Parathyroid adenoma (tissue), 2 donors: ENCODE results near the gene TMEM272.

Experiments
- H2AFZ ChIP-seq: fragments of 300-600 bp; sonication (generic); one replicate; pipeline ENCODE4 v1.7.0; 2017; ENCODE audit warnings: antibody characterized with exemption, mild to moderate bottlenecking
- H3K27ac ChIP-seq: fragments of 300-600 bp; sonication (generic); one replicate; pipeline ENCODE4 v1.7.0; 2017
- H3K27me3 ChIP-seq: fragments of 300-600 bp; sonication (generic); one replicate; pipeline ENCODE4 v1.7.0; 2017; ENCODE audit warnings: low read length; ENCODE audit not compliant: control insufficient read depth, insufficient read depth
- H3K36me3 ChIP-seq: fragments of 300-600 bp; sonication (generic); one replicate; pipeline ENCODE4 v1.7.0; 2017; ENCODE audit warnings: low read length; ENCODE audit not compliant: control insufficient read depth, insufficient read depth
- H3K4me1 ChIP-seq: fragments of 300-600 bp; sonication (generic); one replicate; pipeline ENCODE4 v1.7.0; 2017; ENCODE audit warnings: control low read depth
- H3K4me2 ChIP-seq: fragments of 300-600 bp; sonication (generic); one replicate; pipeline ENCODE4 v1.7.0; 2017; ENCODE audit warnings: low read length
- H3K4me3 ChIP-seq: fragments of 300-600 bp; sonication (generic); one replicate; pipeline ENCODE4 v1.7.0; 2017; ENCODE audit warnings: low read depth, low read length
- H3K79me2 ChIP-seq: fragments of 300-600 bp; sonication (generic); one replicate; pipeline ENCODE4 v1.7.0; 2017; ENCODE audit warnings: control low read depth
- H3K9ac ChIP-seq: fragments of 300-600 bp; sonication (generic); one replicate; pipeline ENCODE4 v1.7.0; 2017; ENCODE audit warnings: mild to moderate bottlenecking
- H3K9me3 ChIP-seq: fragments of 300-600 bp; sonication (generic); one replicate; pipeline ENCODE4 v1.7.0; 2017; ENCODE audit warnings: low read length; ENCODE audit not compliant: control insufficient read depth
- TF ChIP-seq, protein P1 (sequence below): fragments of 300-600 bp; sonication (generic); IDR thresholded peaks from one replicate; pipeline ENCODE4 v1.7.0; 2017; ENCODE audit warnings: antibody characterized with exemption, mild to moderate bottlenecking
- donor health status: primary hyperparathyroidism.

TMEM272 gene

DNA sequence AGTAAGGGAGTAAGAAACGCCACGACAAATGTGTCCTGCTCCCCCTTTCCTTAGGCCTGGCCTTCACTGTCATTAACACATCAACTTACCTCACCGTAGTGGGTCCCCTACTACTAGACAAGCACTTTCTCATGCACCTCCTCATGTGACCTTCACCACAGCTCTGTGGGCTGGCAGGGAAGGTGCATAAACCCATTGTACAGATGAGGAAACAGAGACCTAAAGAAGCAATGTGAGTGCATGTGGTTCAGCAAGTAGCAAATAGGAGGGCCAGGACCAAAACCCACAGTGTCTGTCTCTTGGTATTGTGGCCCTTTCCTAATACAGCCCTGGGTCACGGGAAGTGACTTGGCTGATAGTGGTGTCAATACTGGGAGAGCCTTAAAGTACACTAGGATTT is 22.1 kb upstream of the TMEM272 start:
- Histone ChIP-seq H3K4me3 (no peak overlapping the region), H3K9me3 (no peaks in the 10 kb centered on the region), H3K4me2 (no peak overlapping the region), H3K27ac (no peak overlapping the region), H3K27me3 (no peaks in the 10 kb centered on the region), H3K9ac (no peak overlapping the region), H3K79me2 (no peaks in the 10 kb centered on the region), H2AFZ (no peak overlapping the region), H3K4me1 (no peaks in the 10 kb centered on the region), H3K36me3 (no peaks in the 10 kb centered on the region)
- TF ChIP-seq, protein P1, sequence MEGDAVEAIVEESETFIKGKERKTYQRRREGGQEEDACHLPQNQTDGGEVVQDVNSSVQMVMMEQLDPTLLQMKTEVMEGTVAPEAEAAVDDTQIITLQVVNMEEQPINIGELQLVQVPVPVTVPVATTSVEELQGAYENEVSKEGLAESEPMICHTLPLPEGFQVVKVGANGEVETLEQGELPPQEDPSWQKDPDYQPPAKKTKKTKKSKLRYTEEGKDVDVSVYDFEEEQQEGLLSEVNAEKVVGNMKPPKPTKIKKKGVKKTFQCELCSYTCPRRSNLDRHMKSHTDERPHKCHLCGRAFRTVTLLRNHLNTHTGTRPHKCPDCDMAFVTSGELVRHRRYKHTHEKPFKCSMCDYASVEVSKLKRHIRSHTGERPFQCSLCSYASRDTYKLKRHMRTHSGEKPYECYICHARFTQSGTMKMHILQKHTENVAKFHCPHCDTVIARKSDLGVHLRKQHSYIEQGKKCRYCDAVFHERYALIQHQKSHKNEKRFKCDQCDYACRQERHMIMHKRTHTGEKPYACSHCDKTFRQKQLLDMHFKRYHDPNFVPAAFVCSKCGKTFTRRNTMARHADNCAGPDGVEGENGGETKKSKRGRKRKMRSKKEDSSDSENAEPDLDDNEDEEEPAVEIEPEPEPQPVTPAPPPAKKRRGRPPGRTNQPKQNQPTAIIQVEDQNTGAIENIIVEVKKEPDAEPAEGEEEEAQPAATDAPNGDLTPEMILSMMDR, result no peak

DNA sequence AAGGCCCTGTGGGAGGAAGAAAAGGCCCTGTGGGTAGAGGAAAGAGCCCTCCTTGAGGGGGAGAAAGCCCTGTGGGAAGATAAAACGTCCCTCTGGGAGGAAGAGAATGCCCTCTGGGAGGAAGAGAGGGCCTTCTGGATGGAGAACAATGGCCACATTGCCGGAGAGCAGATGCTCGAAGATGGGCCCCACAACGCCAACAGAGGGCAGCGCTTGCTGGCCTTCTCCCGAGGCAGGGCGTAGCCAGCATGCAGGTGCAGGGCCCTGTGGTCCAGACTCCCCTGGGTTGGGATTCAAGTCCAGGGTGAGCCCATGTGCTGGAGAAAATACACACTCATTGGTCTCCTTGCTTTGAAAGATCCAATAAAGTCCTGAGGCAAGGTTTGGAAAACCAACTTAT is 20.9 kb upstream of the TMEM272 start:
- Histone ChIP-seq H3K36me3 (no peaks in the 10 kb centered on the region), H3K4me3 (no peak overlapping the region), H3K9me3 (no peaks in the 10 kb centered on the region), H3K4me1 (no peaks in the 10 kb centered on the region), H3K4me2 (no peak overlapping the region), H3K27me3 (no peaks in the 10 kb centered on the region), H3K9ac (no peak overlapping the region), H2AFZ (no peak overlapping the region), H3K79me2 (no peaks in the 10 kb centered on the region), H3K27ac (no peak overlapping the region)
- TF ChIP-seq, protein P1, result no peak

DNA sequence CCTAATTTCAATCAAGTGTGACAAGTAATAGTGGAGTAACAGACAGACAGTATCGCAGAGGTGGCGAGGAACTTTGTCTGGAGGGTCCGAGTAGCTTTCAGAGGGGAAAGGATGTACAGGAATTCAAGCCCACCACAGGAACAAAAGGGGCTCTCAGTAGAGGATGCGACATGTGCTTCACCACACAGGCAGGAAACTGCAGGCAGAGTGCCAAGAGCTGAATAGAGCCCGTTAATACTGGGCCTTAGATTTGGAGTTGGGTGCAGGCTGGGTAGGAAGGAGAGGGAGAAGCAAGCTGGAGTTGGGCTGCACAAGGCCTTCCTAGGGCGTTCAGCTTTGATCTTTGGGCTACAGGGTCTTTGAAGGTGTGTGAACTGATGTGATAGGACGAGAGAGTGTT is 18.0 kb upstream of the TMEM272 start:
- H3K27me3 ChIP-seq, result no peaks in the 10 kb centered on the region
- H3K36me3 ChIP-seq, result no peaks in the 10 kb centered on the region
- no peak overlapping the region for H3K4me2 ChIP-seq
- TF ChIP-seq, protein P1, result no peak
- H3K27ac ChIP-seq, result no peak overlapping the region
- no peaks in the 10 kb centered on the region for H3K4me1 ChIP-seq
- H2AFZ ChIP-seq, result no peak overlapping the region
- no peak overlapping the region for H3K4me3 ChIP-seq
- no peaks in the 10 kb centered on the region for H3K9me3 ChIP-seq
- H3K9ac ChIP-seq, result no peak overlapping the region
- no peaks in the 10 kb centered on the region for H3K79me2 ChIP-seq

DNA sequence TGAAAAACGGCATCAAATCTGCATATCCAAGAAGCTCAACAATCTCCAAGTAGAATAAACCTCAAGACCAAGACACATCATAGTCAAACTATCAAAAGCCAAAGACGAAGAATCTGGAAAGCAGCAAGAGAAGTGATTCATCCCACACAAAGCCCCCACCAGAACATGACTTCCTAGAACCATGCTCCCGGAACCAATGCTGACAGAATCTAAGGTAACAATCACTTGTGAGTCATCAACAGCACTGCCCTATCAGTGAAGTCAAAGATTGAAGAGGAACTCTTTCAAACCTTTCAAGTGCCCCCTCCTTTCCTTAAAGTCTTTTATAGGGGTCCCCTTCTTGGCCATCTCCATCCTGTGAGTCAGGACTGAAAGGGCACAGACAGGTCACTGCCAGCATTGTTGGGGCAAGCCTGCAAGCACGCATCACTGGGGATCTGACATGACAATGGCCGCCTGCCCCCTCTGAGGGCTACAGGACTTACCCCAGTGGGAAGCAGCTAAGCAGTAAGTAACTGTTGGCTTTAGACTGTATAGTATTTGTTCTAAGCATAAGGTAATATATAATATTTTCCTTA is 16.8 kb upstream of the TMEM272 start, which contains the start of gene CCDC70:
Gene CCDC70, plus strand, starts transcription at position 247 of the 578 bp plus-strand sequence. CDS start 3,443 bp downstream, outside the sequence.
- no peaks in the 10 kb centered on the region for H3K79me2 ChIP-seq
- TF ChIP-seq, protein P1, result no peak

More for the DNA sequence above, 16.8 kb upstream of the TMEM272 start, which contains the start of gene CCDC70:
- Histone ChIP-seq H3K9ac (no peak within 1 kb of the TSS), H3K4me2 (no peak within 1 kb of the TSS), H3K36me3 (no peaks in the 10 kb centered on the region), H3K4me3 (no peak within 1 kb of the TSS), H3K27me3 (no peaks in the 10 kb centered on the region), H3K4me1 (no peaks in the 10 kb centered on the region), H3K27ac (no peak within 1 kb of the TSS), H3K9me3 (no peaks in the 10 kb centered on the region), H2AFZ (no peak within 1 kb of the TSS)
